ENCODE measurements around the gene ANTXR1. TPM values are rescaled to one million over a fixed set of nuclear protein-coding genes. Genes with fewer than 3 reads are reported as not detected.

ANTXR1 gene
- total RNA-seq, 1 donor from 2014 or later: 144 TPM

- no peak overlapping the region for H3K27ac Mint-ChIP-seq
- no peak overlapping the region for H3K4me3 Mint-ChIP-seq
- peaks cover 18% of the 10 kb centered on the region for H3K4me1 Mint-ChIP-seq
- no peaks in the 10 kb centered on the region for H3K9me3 Mint-ChIP-seq
- H3K36me3 Mint-ChIP-seq: peaks cover 50% of the 10 kb centered on the region
- DNase-seq (ENCODE audit: low spot score in 2 of 2, unreplicated experiment in 2 of 2): no peak
- no peak for TF ChIP-seq CTCF (IDR thresholded peaks at IDR 0.05; ENCODE audit: unreplicated experiment)
- no peaks in the 10 kb centered on the region for H3K27me3 Mint-ChIP-seq (ENCODE audit: low read depth)
These were observed 172.8 kb downstream of the ANTXR1 start for GRCh38 chr2:69185807-69186206.

- peaks cover 24% of the 10 kb centered on the region for H3K4me1 Mint-ChIP-seq
- H3K9me3 Mint-ChIP-seq: no peaks in the 10 kb centered on the region
- H3K4me3 Mint-ChIP-seq: no peak overlapping the region
- no peak for TF ChIP-seq CTCF (IDR thresholded peaks at IDR 0.05; ENCODE audit: unreplicated experiment)
- DNase-seq (ENCODE audit: low spot score in 2 of 2, unreplicated experiment in 2 of 2): no peak
- no peak overlapping the region for H3K27ac Mint-ChIP-seq
- H3K36me3 Mint-ChIP-seq: peaks cover 54% of the 10 kb centered on the region
- no peaks in the 10 kb centered on the region for H3K27me3 Mint-ChIP-seq (ENCODE audit: low read depth)
These were observed 173.6 kb downstream of the ANTXR1 start for GRCh38 chr2:69186614-69187013.

GRCh38 chr2:69188182-69188900, 175.4 kb downstream of the ANTXR1 start:
- Mint-ChIP-seq H3K4me3 (no peak overlapping the region), H3K9me3 (no peaks in the 10 kb centered on the region), H3K36me3 (peaks cover 53% of the 10 kb centered on the region), H3K4me1 (peaks cover 27% of the 10 kb centered on the region), H3K27me3 (ENCODE audit: low read depth) (no peaks in the 10 kb centered on the region), H3K27ac (peak overlapping the region; percentile 47)
- no peak for DNase-seq (ENCODE audit: low spot score in 2 of 2, unreplicated experiment in 2 of 2)
- no peak for TF ChIP-seq CTCF (IDR thresholded peaks at IDR 0.05; ENCODE audit: unreplicated experiment)

- Mint-ChIP-seq H3K9me3 (no peaks in the 10 kb centered on the region), H3K27me3 (ENCODE audit: low read depth) (no peaks in the 10 kb centered on the region), H3K27ac (peak overlapping the region; percentile 16), H3K4me3 (no peak overlapping the region), H3K4me1 (peaks cover 17% of the 10 kb centered on the region), H3K36me3 (peaks cover 57% of the 10 kb centered on the region)
- TF ChIP-seq CTCF (IDR thresholded peaks at IDR 0.05; ENCODE audit: unreplicated experiment): no peak
- DNase-seq (ENCODE audit: low spot score in 2 of 2, unreplicated experiment in 2 of 2): no peak
These were observed 177.9 kb downstream of the ANTXR1 start for GRCh38 chr2:69190743-69191404.

- Mint-ChIP-seq H3K27ac (peak overlapping the region; percentile 17), H3K27me3 (ENCODE audit: low read depth) (no peaks in the 10 kb centered on the region), H3K4me1 (peaks cover 17% of the 10 kb centered on the region), H3K36me3 (peaks cover 61% of the 10 kb centered on the region), H3K9me3 (no peaks in the 10 kb centered on the region), H3K4me3 (no peak overlapping the region)
- DNase-seq (ENCODE audit: low spot score in 2 of 2, unreplicated experiment in 2 of 2): no peak
- TF ChIP-seq CTCF (IDR thresholded peaks at IDR 0.05; ENCODE audit: unreplicated experiment): no peak
These were observed 178.7 kb downstream of the ANTXR1 start for GRCh38 chr2:69191634-69192033.
